SK-N-SH (cell line): Measurements from ENCODE around the gene PRND.

Experiments
- EP300 ChIP-seq, 2 experiments: IDR thresholded peaks; 2 replicates each; pipeline versions ENCODE4 v1.4.0 to v1.6.1; 2012; ENCODE audit warnings: borderline replicate concordance in 1 of 2, low read depth in 1 of 2, low read length in 1 of 2
- POLR2AphosphoS5 ChIP-seq: IDR thresholded peaks from 2 replicates; pipeline ENCODE4 v1.6.1; 2012; ENCODE audit warnings: low read depth, low read length
- TF ChIP-seq, protein P1 (sequence below): fragments of 200-600 bp; sonication (generic); IDR thresholded peaks from 2 replicates; pipeline ENCODE4 v1.6.1; 2017; ENCODE audit warnings: antibody characterized with exemption, mild to moderate bottlenecking, moderate library complexity
- TF ChIP-seq, protein P2 (sequence below): IDR thresholded peaks from 2 replicates; pipeline ENCODE4 v1.4.0; 2012; ENCODE audit warnings: low read depth

DNA sequence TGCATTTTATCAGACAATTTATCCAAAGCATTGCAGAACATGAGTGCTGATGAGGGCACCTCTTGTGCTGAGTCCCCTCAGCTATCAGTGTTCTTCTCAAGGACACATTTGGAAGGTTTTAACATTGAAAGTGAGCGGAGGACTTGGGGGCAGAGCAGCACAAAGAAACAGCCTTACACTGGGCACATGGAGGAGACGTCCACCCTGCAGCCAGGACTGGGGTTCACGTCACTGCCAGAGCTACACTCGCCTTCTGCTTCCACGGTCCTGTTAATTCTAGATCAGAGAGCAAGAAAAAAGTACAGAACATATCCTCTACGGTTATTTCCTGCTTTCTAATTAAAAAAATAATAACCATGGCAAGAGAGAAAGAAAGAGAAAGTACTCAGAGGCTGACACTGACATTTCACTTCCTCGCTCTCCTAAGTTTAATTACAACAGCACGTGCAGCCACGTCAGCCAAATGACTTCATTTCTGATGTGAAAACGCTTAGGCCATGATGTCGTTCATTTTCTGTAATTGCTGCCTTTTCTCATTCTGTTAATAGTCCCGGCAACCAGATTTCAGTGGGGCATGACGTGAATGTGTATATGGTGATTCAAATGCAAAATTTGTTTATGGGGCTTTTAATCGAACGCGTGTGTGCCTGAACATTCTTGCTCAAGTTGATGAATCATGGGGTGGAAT is 5.1 kb downstream of the PRND start:
- TF ChIP-seq, protein P1, sequence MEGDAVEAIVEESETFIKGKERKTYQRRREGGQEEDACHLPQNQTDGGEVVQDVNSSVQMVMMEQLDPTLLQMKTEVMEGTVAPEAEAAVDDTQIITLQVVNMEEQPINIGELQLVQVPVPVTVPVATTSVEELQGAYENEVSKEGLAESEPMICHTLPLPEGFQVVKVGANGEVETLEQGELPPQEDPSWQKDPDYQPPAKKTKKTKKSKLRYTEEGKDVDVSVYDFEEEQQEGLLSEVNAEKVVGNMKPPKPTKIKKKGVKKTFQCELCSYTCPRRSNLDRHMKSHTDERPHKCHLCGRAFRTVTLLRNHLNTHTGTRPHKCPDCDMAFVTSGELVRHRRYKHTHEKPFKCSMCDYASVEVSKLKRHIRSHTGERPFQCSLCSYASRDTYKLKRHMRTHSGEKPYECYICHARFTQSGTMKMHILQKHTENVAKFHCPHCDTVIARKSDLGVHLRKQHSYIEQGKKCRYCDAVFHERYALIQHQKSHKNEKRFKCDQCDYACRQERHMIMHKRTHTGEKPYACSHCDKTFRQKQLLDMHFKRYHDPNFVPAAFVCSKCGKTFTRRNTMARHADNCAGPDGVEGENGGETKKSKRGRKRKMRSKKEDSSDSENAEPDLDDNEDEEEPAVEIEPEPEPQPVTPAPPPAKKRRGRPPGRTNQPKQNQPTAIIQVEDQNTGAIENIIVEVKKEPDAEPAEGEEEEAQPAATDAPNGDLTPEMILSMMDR = no peak
- TF ChIP-seq POLR2AphosphoS5 = no peak
- TF ChIP-seq, protein P2, sequence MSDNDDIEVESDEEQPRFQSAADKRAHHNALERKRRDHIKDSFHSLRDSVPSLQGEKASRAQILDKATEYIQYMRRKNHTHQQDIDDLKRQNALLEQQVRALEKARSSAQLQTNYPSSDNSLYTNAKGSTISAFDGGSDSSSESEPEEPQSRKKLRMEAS = no peak
- no peak for TF ChIP-seq EP300 (IDR thresholded peaks at IDR 0.05; ENCODE audit: borderline replicate concordance in 1 of 2, low read depth in 1 of 2, low read length in 1 of 2)
